ENCODE data around the gene KLK13.

GRCh38 chr19:51081476-51081875, 16.6 kb upstream of the KLK13 start:
- TF ChIP-seq EGR1 (IDR thresholded peaks at IDR 0.05) (no peak), TCF12 (IDR thresholded peaks at IDR 0.05; ENCODE audit: low read depth) (no peak)
